GM21737 (cell line): ENCODE measurements around the gene GLCE.
"Not testable (repeated sequence)": the region's sequence is repeated elsewhere in the genome, so short reads cannot be mapped to it uniquely, and the experiment has no call there.

Experiments used
- ATAC-seq: cut with Tn5 transposase; IDR thresholded peaks from one replicate; pipeline ENCODE4 v1.9.1; 2021; ENCODE audit warnings: mild to moderate bottlenecking, moderate library complexity; ENCODE audit not compliant: unreplicated experiment

Gene GLCE

GRCh38 chr15:69158201-69158842 lies 2.1 kb upstream of the GLCE start:
- ATAC-seq, result no peak

- no peak for ATAC-seq
Measured at GRCh38 chr15:69158843-69159240, 1.6 kb upstream of the GLCE start.

GRCh38 chr15:69159805-69160140 lies 662 bp upstream of the GLCE start:
- ATAC-seq, result no peak

GRCh38 chr15:69161079-69161877 lies 843 bp downstream of the GLCE start:
- ATAC-seq, result no peak

- ATAC-seq, result no peak
Measured at GRCh38 chr15:69161878-69162213, 1.4 kb downstream of the GLCE start.

- no peak for ATAC-seq
Measured at GRCh38 chr15:69163141-69163669, 2.8 kb downstream of the GLCE start.

GRCh38 chr15:69164807-69165636 lies 4.6 kb downstream of the GLCE start:
- no peak for ATAC-seq

GRCh38 chr15:69165637-69166025 lies 5.2 kb downstream of the GLCE start:
- no peak for ATAC-seq

- ATAC-seq, result no peak
Measured at GRCh38 chr15:69167218-69167846, 6.9 kb downstream of the GLCE start.

GRCh38 chr15:69168361-69168760 lies 7.9 kb downstream of the GLCE start:
- not testable (repeated sequence) for ATAC-seq

- not testable (repeated sequence) for ATAC-seq
Measured at GRCh38 chr15:69169540-69169939, 9.1 kb downstream of the GLCE start.

GRCh38 chr15:69170597-69170996 lies 10.2 kb downstream of the GLCE start:
- no peak for ATAC-seq

GRCh38 chr15:69172847-69173246 lies 12.4 kb downstream of the GLCE start:
- ATAC-seq, result no peak

GRCh38 chr15:69175536-69175935 lies 15.1 kb downstream of the GLCE start:
- no peak for ATAC-seq

- ATAC-seq, result no peak
Measured at GRCh38 chr15:69181424-69181823, 21.0 kb downstream of the GLCE start.

- ATAC-seq, result no peak
Measured at GRCh38 chr15:69185216-69185615, 24.8 kb downstream of the GLCE start.

GRCh38 chr15:69185706-69186105 lies 25.3 kb downstream of the GLCE start:
- no peak for ATAC-seq

GRCh38 chr15:69189157-69189556 lies 28.7 kb downstream of the GLCE start:
- no peak for ATAC-seq

GRCh38 chr15:69190091-69190490 lies 29.7 kb downstream of the GLCE start:
- no peak for ATAC-seq

GRCh38 chr15:69190504-69190903 lies 30.1 kb downstream of the GLCE start:
- no peak for ATAC-seq
